ENCODE data around the gene ADGRB3. TPM values are rescaled to one million over a fixed set of nuclear protein-coding genes. Genes with fewer than 3 reads are reported as not detected.
"Not testable (repeated sequence)": the region's sequence is repeated elsewhere in the genome, so short reads cannot be mapped to it uniquely, and the experiment has no call there.

ADGRB3 gene
- total RNA-seq, 2 experiments from 2014 or later, result not detected

- H3K9me3 ChIP-seq (ENCODE audit: low read length), result no peaks in the 10 kb centered on the region
- BruUV-seq (replicated peaks), result no TSS peak
- H3K4me1 ChIP-seq (ENCODE audit: insufficient read depth, low read length, poor library complexity, severe bottlenecking), result no peaks in the 10 kb centered on the region
- H3K4me3 ChIP-seq (ENCODE audit: low read depth, low read length, poor library complexity, severe bottlenecking), result no peak overlapping the region
- no peak overlapping the region for H3K27ac ChIP-seq (ENCODE audit: low read depth, low read length, poor library complexity, severe bottlenecking)
- H3K4me2 ChIP-seq (ENCODE audit: low read length), result no peak overlapping the region
- TF ChIP-seq EZH2phosphoT487 (IDR thresholded peaks at IDR 0.05; ENCODE audit: borderline replicate concordance, low read depth, low read length) (no peak), CTCF (conservative IDR thresholded peaks at IDR 0.05; ENCODE audit: low read length) (no peak)
- POLR2A ChIA-PET, result interaction anchor here (0.9 kb wide), 1 partner anchor 14 kb away, joined by 3 read pairs; no protein-coding TSS in a partner anchor
- H2AFZ ChIP-seq (ENCODE audit: low read length), result no peak overlapping the region
- DNase-seq (ENCODE audit: low spot score), result no peak
- H3K36me3 ChIP-seq (ENCODE audit: insufficient read depth, low read length), result no peaks in the 10 kb centered on the region
- H4K20me1 ChIP-seq (ENCODE audit: insufficient read depth, low read length), result no peaks in the 10 kb centered on the region
- H3K9me2 ChIP-seq (ENCODE audit: insufficient read depth, low read length), result no peaks in the 10 kb centered on the region
- CTCF ChIA-PET (ENCODE audit: unreplicated experiment), result no interaction called here
- no peaks in the 10 kb centered on the region for H3K79me2 ChIP-seq (ENCODE audit: insufficient read depth, low read depth, low read length)
- intact Hi-C loops (cut with micrococcal nuclease; ENCODE audit: unreplicated experiment), result no loop called here
Observed at GRCh38 chr6:68779366-68779765, 144.3 kb downstream of the ADGRB3 start.

GRCh38 chr6:68790128-68790527 lies 155.0 kb downstream of the ADGRB3 start:
- H3K4me3 ChIP-seq (ENCODE audit: low read depth, low read length, poor library complexity, severe bottlenecking); H3K27ac ChIP-seq (ENCODE audit: low read depth, low read length, poor library complexity, severe bottlenecking); H2AFZ ChIP-seq (ENCODE audit: low read length); H4K20me1 ChIP-seq (ENCODE audit: insufficient read depth, low read length); H3K4me2 ChIP-seq (ENCODE audit: low read length); CTCF ChIA-PET (ENCODE audit: unreplicated experiment); H3K9me2 ChIP-seq (ENCODE audit: insufficient read depth, low read length); H3K79me2 ChIP-seq (ENCODE audit: insufficient read depth, low read depth, low read length); DNase-seq (ENCODE audit: low spot score); H3K9me3 ChIP-seq (ENCODE audit: low read length); H3K36me3 ChIP-seq (ENCODE audit: insufficient read depth, low read length); POLR2A ChIA-PET; intact Hi-C loops (cut with micrococcal nuclease; ENCODE audit: unreplicated experiment); BruUV-seq (replicated peaks); H3K4me1 ChIP-seq (ENCODE audit: insufficient read depth, low read length, poor library complexity, severe bottlenecking): not testable (repeated sequence)

- H3K4me1 ChIP-seq (ENCODE audit: insufficient read depth, low read length, poor library complexity, severe bottlenecking); H3K9me3 ChIP-seq (ENCODE audit: low read length); H3K79me2 ChIP-seq (ENCODE audit: insufficient read depth, low read depth, low read length); H2AFZ ChIP-seq (ENCODE audit: low read length); CTCF ChIA-PET (ENCODE audit: unreplicated experiment); H3K4me2 ChIP-seq (ENCODE audit: low read length); POLR2A ChIA-PET; H3K36me3 ChIP-seq (ENCODE audit: insufficient read depth, low read length); intact Hi-C loops (cut with micrococcal nuclease; ENCODE audit: unreplicated experiment); H3K27ac ChIP-seq (ENCODE audit: low read depth, low read length, poor library complexity, severe bottlenecking); H3K4me3 ChIP-seq (ENCODE audit: low read depth, low read length, poor library complexity, severe bottlenecking); H3K9me2 ChIP-seq (ENCODE audit: insufficient read depth, low read length); BruUV-seq (replicated peaks); DNase-seq (ENCODE audit: low spot score); H4K20me1 ChIP-seq (ENCODE audit: insufficient read depth, low read length): not testable (repeated sequence)
Observed at GRCh38 chr6:68814976-68815375, 179.9 kb downstream of the ADGRB3 start.

GRCh38 chr6:68826501-68826900 lies 191.4 kb downstream of the ADGRB3 start:
- Histone ChIP-seq H3K9me2 (ENCODE audit: insufficient read depth, low read length) (no peaks in the 10 kb centered on the region), H3K4me2 (ENCODE audit: low read length) (no peak overlapping the region), H3K79me2 (ENCODE audit: insufficient read depth, low read depth, low read length) (no peaks in the 10 kb centered on the region), H4K20me1 (ENCODE audit: insufficient read depth, low read length) (no peaks in the 10 kb centered on the region), H3K36me3 (ENCODE audit: insufficient read depth, low read length) (no peaks in the 10 kb centered on the region), H2AFZ (ENCODE audit: low read length) (no peak overlapping the region), H3K4me3 (ENCODE audit: low read depth, low read length, poor library complexity, severe bottlenecking) (no peak overlapping the region), H3K4me1 (ENCODE audit: insufficient read depth, low read length, poor library complexity, severe bottlenecking) (no peaks in the 10 kb centered on the region), H3K27ac (ENCODE audit: low read depth, low read length, poor library complexity, severe bottlenecking) (no peak overlapping the region), H3K9me3 (ENCODE audit: low read length) (no peaks in the 10 kb centered on the region)
- no peak for TF ChIP-seq EZH2phosphoT487 (IDR thresholded peaks at IDR 0.05; ENCODE audit: borderline replicate concordance, low read depth, low read length)
- no peak for TF ChIP-seq CTCF (conservative IDR thresholded peaks at IDR 0.05; ENCODE audit: low read length)
- BruUV-seq (replicated peaks), result no TSS peak
- POLR2A ChIA-PET, result no interaction called here
- DNase-seq (ENCODE audit: low spot score), result no peak
- intact Hi-C loops (cut with micrococcal nuclease; ENCODE audit: unreplicated experiment), result no loop called here
- CTCF ChIA-PET (ENCODE audit: unreplicated experiment), result no interaction called here

Data from OCI-LY7 (cell line).